Neural cell (in vitro differentiated cells): Measurements from ENCODE around the gene VMP1. TPM values are rescaled to one million over a fixed set of nuclear protein-coding genes. Genes with fewer than 3 reads are reported as not detected.

Source experiments
- H2AFZ ChIP-seq: fragments of 200-600, 300-800 bp; sonication (generic), shearing (Covaris generic); 2 replicates; pipeline ENCODE4 v1.6.0; 2014; ENCODE audit warnings: low read depth, mild to moderate bottlenecking, antibody characterized with exemption, low read length, moderate library complexity
- H3F3A ChIP-seq: fragments of 200-600 bp; shearing (Covaris generic); 2 replicates; pipeline ENCODE4 v1.6.1; 2016; ENCODE audit warnings: mild to moderate bottlenecking, moderate library complexity, mixed read lengths, antibody characterized with exemption, low read length; ENCODE audit not compliant: insufficient read depth, poor library complexity, severe bottlenecking
- H3K27ac ChIP-seq: fragments of 200-600, 300-800 bp; sonication (generic), shearing (Covaris generic); 2 replicates; pipeline ENCODE4 v1.5.1; 2014; ENCODE audit warnings: mild to moderate bottlenecking, low read length, moderate library complexity
- H3K27me3 ChIP-seq: fragments of 300-800, 200-600 bp; sonication (generic), shearing (Covaris generic); 2 replicates; pipeline ENCODE4 v1.6.0; 2014; ENCODE audit warnings: mild to moderate bottlenecking, low read depth, low read length, moderate library complexity; ENCODE audit not compliant: insufficient read depth
- H3K36me3 ChIP-seq: fragments of 300-800, 200-600 bp; sonication (generic), shearing (Covaris generic); 2 replicates; pipeline ENCODE4 v1.5.1; 2014; ENCODE audit warnings: mild to moderate bottlenecking, antibody characterized with exemption, low read length, moderate library complexity; ENCODE audit not compliant: insufficient read depth
- H3K4me2 ChIP-seq: fragments of 300-800, 200-600 bp; sonication (generic), shearing (Covaris generic); 2 replicates; pipeline ENCODE4 v1.6.0; 2014; ENCODE audit warnings: mild to moderate bottlenecking, low read length
- H3K4me3 ChIP-seq: fragments of 300-800, 200-600 bp; sonication (generic), shearing (Covaris generic); 2 replicates; pipeline ENCODE4 v1.5.1; 2014; ENCODE audit warnings: mild to moderate bottlenecking, low read length, moderate library complexity
- H3K79me2 ChIP-seq: fragments of 200-600 bp; shearing (Covaris generic); replicated peaks from 2 replicates; pipeline ENCODE4 v1.6.0; 2014; ENCODE audit warnings: mild to moderate bottlenecking, low read length, moderate library complexity; ENCODE audit not compliant: insufficient read depth
- H3K9ac ChIP-seq: fragments of 300-800, 200-600 bp; sonication (generic), shearing (Covaris generic); 2 replicates; pipeline ENCODE4 v1.6.1; 2016; ENCODE audit warnings: mild to moderate bottlenecking, low read length, mixed read lengths
- H3K9me2 ChIP-seq: fragments of 200-600 bp; shearing (Covaris generic); 2 replicates; pipeline ENCODE4 v1.6.1; 2016; ENCODE audit warnings: mild to moderate bottlenecking, low read length, mixed read lengths; ENCODE audit not compliant: insufficient read depth
- H3K9me3 ChIP-seq: fragments of 200-600, 300-800 bp; sonication (generic), shearing (Covaris generic); 2 replicates; pipeline ENCODE4 v1.6.1; 2016; ENCODE audit warnings: mild to moderate bottlenecking, mixed run types, low read length, moderate library complexity, mixed read lengths
- H4K20me1 ChIP-seq: fragments of 200-600 bp; shearing (Covaris generic); 2 replicates; pipeline ENCODE4 v1.6.1; 2016; ENCODE audit warnings: mild to moderate bottlenecking, mixed run types; ENCODE audit not compliant: insufficient read depth
- EP300 ChIP-seq: fragments of 450-650 bp; conservative IDR thresholded peaks from 2 replicates; pipeline ENCODE4 v1.6.1; 2014; ENCODE audit warnings: antibody characterized with exemption, mild to moderate bottlenecking, moderate library complexity; ENCODE audit not compliant: poor library complexity, severe bottlenecking
- EZH2 ChIP-seq: fragments of 200-600, 300-800 bp; shearing (Covaris generic), sonication (generic); IDR thresholded peaks from 2 replicates; pipeline ENCODE4 v1.6.1; 2014; ENCODE audit warnings: antibody characterized with exemption, low read length, borderline replicate concordance, mild to moderate bottlenecking; ENCODE audit not compliant: insufficient read depth, poor library complexity, severe bottlenecking
- MXI1 ChIP-seq: fragments of 450-650 bp; conservative IDR thresholded peaks from 2 replicates; pipeline ENCODE4 v1.6.1; 2014; ENCODE audit warnings: antibody characterized with exemption, mild to moderate bottlenecking; ENCODE audit not compliant: poor library complexity, severe bottlenecking
- POLR2AphosphoS5 ChIP-seq: IDR thresholded peaks from 2 replicates; pipeline ENCODE4 v1.6.1; 2012
- RAD21 ChIP-seq: fragments of 450-650 bp; conservative IDR thresholded peaks from 2 replicates; pipeline ENCODE4 v1.6.1; 2014; ENCODE audit warnings: antibody characterized with exemption, mild to moderate bottlenecking, moderate library complexity
- SMC3 ChIP-seq: fragments of 450-650 bp; conservative IDR thresholded peaks from 2 replicates; pipeline ENCODE4 v1.6.1; 2014; ENCODE audit warnings: antibody characterized with exemption, mild to moderate bottlenecking, moderate library complexity; ENCODE audit not compliant: poor library complexity
- TAF1 ChIP-seq: IDR thresholded peaks from 2 replicates; pipeline ENCODE4 v1.6.1; 2012; ENCODE audit warnings: low read depth
- polyA plus RNA-seq: library from polyadenylated mRNA; depleted of rRNA; stranded (reverse); fragments of >200 nt; gene quantifications from 2 replicates; pipeline ENCODE4 v1.2.3, GENCODE V29; 2014
- TF ChIP-seq, protein P1 (sequence below): fragments of 450-650 bp; IDR thresholded peaks from 2 replicates; pipeline ENCODE4 v1.5.1; 2014; ENCODE audit warnings: antibody characterized with exemption, mild to moderate bottlenecking, moderate library complexity; ENCODE audit not compliant: poor library complexity, severe bottlenecking
- TF ChIP-seq, protein P2 (sequence below): IDR thresholded peaks from 2 replicates; pipeline ENCODE4 v1.6.1; 2012; ENCODE audit warnings: borderline replicate concordance

VMP1 gene
- polyA plus RNA-seq, 1 donor from 2014 or later = 75.9 TPM

DNA sequence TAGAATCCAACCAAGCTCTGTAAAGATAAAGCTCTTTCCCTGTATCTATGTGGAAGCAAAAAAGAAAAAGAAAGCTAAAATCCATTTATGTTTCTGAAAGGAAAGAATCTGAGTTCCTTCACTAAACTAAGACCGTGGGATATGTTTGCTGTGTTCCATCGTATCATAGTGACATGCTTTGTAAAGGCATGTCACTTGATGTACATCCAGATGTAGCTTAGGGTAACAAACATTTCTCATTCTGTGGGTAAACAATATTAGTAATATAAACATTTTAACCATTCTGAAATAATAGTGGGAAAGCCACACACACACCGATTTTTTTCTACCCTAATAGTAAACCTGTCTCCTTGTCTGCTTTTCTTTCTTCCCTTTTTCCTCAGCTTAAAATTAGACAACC is 107.2 kb downstream of the VMP1 start:
- no peaks in the 10 kb centered on the region for H3K9me2 ChIP-seq
- H3K79me2 ChIP-seq = no peaks in the 10 kb centered on the region
- H3F3A ChIP-seq = no peaks in the 10 kb centered on the region
- no peak for TF ChIP-seq TAF1
- TF ChIP-seq EP300 = no peak
- TF ChIP-seq, protein P1, sequence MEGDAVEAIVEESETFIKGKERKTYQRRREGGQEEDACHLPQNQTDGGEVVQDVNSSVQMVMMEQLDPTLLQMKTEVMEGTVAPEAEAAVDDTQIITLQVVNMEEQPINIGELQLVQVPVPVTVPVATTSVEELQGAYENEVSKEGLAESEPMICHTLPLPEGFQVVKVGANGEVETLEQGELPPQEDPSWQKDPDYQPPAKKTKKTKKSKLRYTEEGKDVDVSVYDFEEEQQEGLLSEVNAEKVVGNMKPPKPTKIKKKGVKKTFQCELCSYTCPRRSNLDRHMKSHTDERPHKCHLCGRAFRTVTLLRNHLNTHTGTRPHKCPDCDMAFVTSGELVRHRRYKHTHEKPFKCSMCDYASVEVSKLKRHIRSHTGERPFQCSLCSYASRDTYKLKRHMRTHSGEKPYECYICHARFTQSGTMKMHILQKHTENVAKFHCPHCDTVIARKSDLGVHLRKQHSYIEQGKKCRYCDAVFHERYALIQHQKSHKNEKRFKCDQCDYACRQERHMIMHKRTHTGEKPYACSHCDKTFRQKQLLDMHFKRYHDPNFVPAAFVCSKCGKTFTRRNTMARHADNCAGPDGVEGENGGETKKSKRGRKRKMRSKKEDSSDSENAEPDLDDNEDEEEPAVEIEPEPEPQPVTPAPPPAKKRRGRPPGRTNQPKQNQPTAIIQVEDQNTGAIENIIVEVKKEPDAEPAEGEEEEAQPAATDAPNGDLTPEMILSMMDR = no peak
- TF ChIP-seq EZH2 = no peak
- TF ChIP-seq, protein P2, sequence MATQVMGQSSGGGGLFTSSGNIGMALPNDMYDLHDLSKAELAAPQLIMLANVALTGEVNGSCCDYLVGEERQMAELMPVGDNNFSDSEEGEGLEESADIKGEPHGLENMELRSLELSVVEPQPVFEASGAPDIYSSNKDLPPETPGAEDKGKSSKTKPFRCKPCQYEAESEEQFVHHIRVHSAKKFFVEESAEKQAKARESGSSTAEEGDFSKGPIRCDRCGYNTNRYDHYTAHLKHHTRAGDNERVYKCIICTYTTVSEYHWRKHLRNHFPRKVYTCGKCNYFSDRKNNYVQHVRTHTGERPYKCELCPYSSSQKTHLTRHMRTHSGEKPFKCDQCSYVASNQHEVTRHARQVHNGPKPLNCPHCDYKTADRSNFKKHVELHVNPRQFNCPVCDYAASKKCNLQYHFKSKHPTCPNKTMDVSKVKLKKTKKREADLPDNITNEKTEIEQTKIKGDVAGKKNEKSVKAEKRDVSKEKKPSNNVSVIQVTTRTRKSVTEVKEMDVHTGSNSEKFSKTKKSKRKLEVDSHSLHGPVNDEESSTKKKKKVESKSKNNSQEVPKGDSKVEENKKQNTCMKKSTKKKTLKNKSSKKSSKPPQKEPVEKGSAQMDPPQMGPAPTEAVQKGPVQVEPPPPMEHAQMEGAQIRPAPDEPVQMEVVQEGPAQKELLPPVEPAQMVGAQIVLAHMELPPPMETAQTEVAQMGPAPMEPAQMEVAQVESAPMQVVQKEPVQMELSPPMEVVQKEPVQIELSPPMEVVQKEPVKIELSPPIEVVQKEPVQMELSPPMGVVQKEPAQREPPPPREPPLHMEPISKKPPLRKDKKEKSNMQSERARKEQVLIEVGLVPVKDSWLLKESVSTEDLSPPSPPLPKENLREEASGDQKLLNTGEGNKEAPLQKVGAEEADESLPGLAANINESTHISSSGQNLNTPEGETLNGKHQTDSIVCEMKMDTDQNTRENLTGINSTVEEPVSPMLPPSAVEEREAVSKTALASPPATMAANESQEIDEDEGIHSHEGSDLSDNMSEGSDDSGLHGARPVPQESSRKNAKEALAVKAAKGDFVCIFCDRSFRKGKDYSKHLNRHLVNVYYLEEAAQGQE = no peak
- no peak for TF ChIP-seq MXI1
- no peak for TF ChIP-seq RAD21
- TF ChIP-seq SMC3 = no peak
- TF ChIP-seq POLR2AphosphoS5 = no peak
- no peak overlapping the region for H3K9ac ChIP-seq
- H4K20me1 ChIP-seq = no peaks in the 10 kb centered on the region
- no peaks in the 10 kb centered on the region for H3K27me3 ChIP-seq
- H3K36me3 ChIP-seq = peaks cover 8% of the 10 kb centered on the region
- no peak overlapping the region for H2AFZ ChIP-seq
- H3K9me3 ChIP-seq = no peaks in the 10 kb centered on the region
- H3K4me3 ChIP-seq = no peak overlapping the region
- no peak overlapping the region for H3K27ac ChIP-seq
- H3K4me2 ChIP-seq = no peak overlapping the region

DNA sequence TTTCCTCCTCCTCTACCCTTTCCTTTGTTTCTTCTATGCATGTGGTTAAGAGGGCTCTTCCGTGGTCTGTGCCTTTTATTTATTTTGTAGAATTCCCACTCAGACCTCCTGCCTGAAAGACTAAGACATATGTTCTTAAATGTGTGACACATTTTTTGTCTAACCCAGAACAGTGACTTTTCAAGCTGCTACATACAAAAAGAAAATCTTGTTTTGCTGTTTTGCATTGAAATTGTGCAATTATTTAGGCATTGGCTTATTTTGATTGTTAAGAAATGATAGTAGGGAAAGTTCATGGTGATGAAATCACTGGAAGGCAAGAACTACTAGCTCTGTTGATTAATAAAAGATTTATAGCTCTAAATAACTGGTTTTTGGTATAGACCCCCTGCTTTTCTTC is 108.5 kb downstream of the VMP1 start:
- Histone ChIP-seq H3K4me3 (no peak overlapping the region), H3K27ac (no peak overlapping the region), H4K20me1 (no peaks in the 10 kb centered on the region), H3K9ac (no peak overlapping the region), H3K9me2 (no peaks in the 10 kb centered on the region), H3K27me3 (no peaks in the 10 kb centered on the region), H3K4me2 (no peak overlapping the region), H3K36me3 (peaks cover 8% of the 10 kb centered on the region), H3K79me2 (no peaks in the 10 kb centered on the region), H3K9me3 (no peaks in the 10 kb centered on the region), H2AFZ (no peak overlapping the region), H3F3A (no peaks in the 10 kb centered on the region)
- TF ChIP-seq EP300 (no peak), POLR2AphosphoS5 (no peak), EZH2 (no peak), TAF1 (no peak), RAD21 (no peak), MXI1 (no peak), SMC3 (no peak)
- TF ChIP-seq, protein P1 = no peak
- TF ChIP-seq, protein P2 = no peak
